ENCODE measurements around the gene ABCC9.

The ABCC9 gene

GRCh38 chr12:21776175-21776574 is 165.1 kb downstream of the ABCC9 start:
- Histone ChIP-seq H3K79me2 (ENCODE audit: control insufficient read depth, insufficient read depth, low read length, poor library complexity) (no peaks in the 10 kb centered on the region), H3K4ac (ENCODE audit: low read depth, low read length) (no peak overlapping the region), H3K23ac (ENCODE audit: low read length) (no peak overlapping the region), H3K9ac (ENCODE audit: low read length) (no peak overlapping the region), H4K12ac (ENCODE audit: low read depth, low read length) (no peak overlapping the region), H4K91ac (ENCODE audit: low read depth, low read length) (no peak overlapping the region), H2AFZ (ENCODE audit: insufficient read depth, low read length, poor library complexity) (no peak overlapping the region), H2BK120ac (ENCODE audit: insufficient read depth, low read length, poor library complexity) (no peak overlapping the region), H2BK5ac (ENCODE audit: low read depth, low read length, poor library complexity) (no peak overlapping the region), H3K27ac (ENCODE audit: low read depth, low read length) (no peak overlapping the region), H3K4me2 (ENCODE audit: low read length) (no peak overlapping the region), H3K9me3 (ENCODE audit: insufficient read depth, low read depth, low read length) (no peaks in the 10 kb centered on the region), H3K79me1 (ENCODE audit: low read length) (no peaks in the 10 kb centered on the region), H3K18ac (ENCODE audit: low read length) (no peak overlapping the region), H3K4me3 (ENCODE audit: low read depth, low read length) (no peak overlapping the region), H2AK5ac (ENCODE audit: low read length) (no peak overlapping the region), H3K4me1 (ENCODE audit: control insufficient read depth in 1 of 2, insufficient read depth in 2 of 2, low read length in 2 of 2) (no peaks in the 10 kb centered on the region), H3K27me3 (ENCODE audit: insufficient read depth, low read length) (no peaks in the 10 kb centered on the region), H3K14ac (ENCODE audit: low read length) (no peak overlapping the region), H4K8ac (ENCODE audit: low read depth, low read length) (no peak overlapping the region), H3K36me3 (ENCODE audit: control insufficient read depth in 1 of 2, insufficient read depth in 2 of 2, low read length in 2 of 2) (no peaks in the 10 kb centered on the region), H2BK12ac (ENCODE audit: low read length) (no peak overlapping the region)
- WGBS (ENCODE audit: extremely low coverage, insufficient coverage, insufficient read length), result no CpG with 5 or more reads among the region's 3 CpGs
- DNase-seq, result no peak

- no peak overlapping the region for H2AFZ ChIP-seq (ENCODE audit: insufficient read depth, low read length, poor library complexity)
- H3K4ac ChIP-seq (ENCODE audit: low read depth, low read length), result no peak overlapping the region
- H3K27me3 ChIP-seq (ENCODE audit: insufficient read depth, low read length), result no peaks in the 10 kb centered on the region
- peak overlapping the region; percentile 51 for H3K4me2 ChIP-seq (ENCODE audit: low read length)
- H3K4me1 ChIP-seq (ENCODE audit: control insufficient read depth in 1 of 2, insufficient read depth in 2 of 2, low read length in 2 of 2), result no peaks in the 10 kb centered on the region
- no peaks in the 10 kb centered on the region for H3K36me3 ChIP-seq (ENCODE audit: control insufficient read depth in 1 of 2, insufficient read depth in 2 of 2, low read length in 2 of 2)
- H3K9me3 ChIP-seq (ENCODE audit: insufficient read depth, low read depth, low read length), result no peaks in the 10 kb centered on the region
- no peak overlapping the region for H3K14ac ChIP-seq (ENCODE audit: low read length)
- no peak overlapping the region for H2AK5ac ChIP-seq (ENCODE audit: low read length)
- H3K27ac ChIP-seq (ENCODE audit: low read depth, low read length), result no peak overlapping the region
- H3K4me3 ChIP-seq (ENCODE audit: low read depth, low read length), result no peak overlapping the region
- H4K12ac ChIP-seq (ENCODE audit: low read depth, low read length), result no peak overlapping the region
- no peak overlapping the region for H2BK5ac ChIP-seq (ENCODE audit: low read depth, low read length, poor library complexity)
- no peak overlapping the region for H3K23ac ChIP-seq (ENCODE audit: low read length)
- no peaks in the 10 kb centered on the region for H3K79me1 ChIP-seq (ENCODE audit: low read length)
- no peak overlapping the region for H3K18ac ChIP-seq (ENCODE audit: low read length)
- no peak overlapping the region for H4K8ac ChIP-seq (ENCODE audit: low read depth, low read length)
- no peaks in the 10 kb centered on the region for H3K79me2 ChIP-seq (ENCODE audit: control insufficient read depth, insufficient read depth, low read length, poor library complexity)
- no peak overlapping the region for H2BK12ac ChIP-seq (ENCODE audit: low read length)
- no peak overlapping the region for H3K9ac ChIP-seq (ENCODE audit: low read length)
- H2BK120ac ChIP-seq (ENCODE audit: insufficient read depth, low read length, poor library complexity), result no peak overlapping the region
- WGBS (ENCODE audit: extremely low coverage, insufficient coverage, insufficient read length), result no CpG with 5 or more reads among the region's 14 CpGs
- no peak overlapping the region for H4K91ac ChIP-seq (ENCODE audit: low read depth, low read length)
- DNase-seq, result no peak
Observed at GRCh38 chr12:21775133-21775820, 165.9 kb downstream of the ABCC9 start.

GRCh38 chr12:21774358-21775132 is 166.7 kb downstream of the ABCC9 start, which contains the start of gene KCNJ8:
Gene KCNJ8 (minus strand): TSS chr12:21774706. CDS start chr12:21773616, 1,090 bp downstream.
- no peak within 1 kb of the TSS for H3K14ac ChIP-seq (ENCODE audit: low read length)
- H3K79me2 ChIP-seq (ENCODE audit: control insufficient read depth, insufficient read depth, low read length, poor library complexity), result no peaks in the 10 kb centered on the region
- no peak within 1 kb of the TSS for H3K18ac ChIP-seq (ENCODE audit: low read length)
- H3K4me2 ChIP-seq (ENCODE audit: low read length), result peak within 1 kb of the TSS; percentile 98
- H3K23ac ChIP-seq (ENCODE audit: low read length), result no peak within 1 kb of the TSS
- H2AK5ac ChIP-seq (ENCODE audit: low read length), result no peak within 1 kb of the TSS
- no peak within 1 kb of the TSS for H3K4ac ChIP-seq (ENCODE audit: low read depth, low read length)
- WGBS (ENCODE audit: extremely low coverage, insufficient coverage, insufficient read length), result no CpG with 5 or more reads among the region's 49 CpGs
- H3K9ac ChIP-seq (ENCODE audit: low read length), result no peak within 1 kb of the TSS
- no peak within 1 kb of the TSS for H4K8ac ChIP-seq (ENCODE audit: low read depth, low read length)
- H4K91ac ChIP-seq (ENCODE audit: low read depth, low read length), result no peak within 1 kb of the TSS
- no peak within 1 kb of the TSS for H3K27ac ChIP-seq (ENCODE audit: low read depth, low read length)
- no peak within 1 kb of the TSS for H2BK120ac ChIP-seq (ENCODE audit: insufficient read depth, low read length, poor library complexity)
- H3K4me1 ChIP-seq (ENCODE audit: control insufficient read depth in 1 of 2, insufficient read depth in 2 of 2, low read length in 2 of 2), result no peaks in the 10 kb centered on the region
- H2BK5ac ChIP-seq (ENCODE audit: low read depth, low read length, poor library complexity), result no peak within 1 kb of the TSS
- H3K27me3 ChIP-seq (ENCODE audit: insufficient read depth, low read length), result no peaks in the 10 kb centered on the region
- no peak within 1 kb of the TSS for H2AFZ ChIP-seq (ENCODE audit: insufficient read depth, low read length, poor library complexity)
- H2BK12ac ChIP-seq (ENCODE audit: low read length), result no peak within 1 kb of the TSS
- H3K4me3 ChIP-seq (ENCODE audit: low read depth, low read length), result peak within 1 kb of the TSS; percentile 66
- no peaks in the 10 kb centered on the region for H3K36me3 ChIP-seq (ENCODE audit: control insufficient read depth in 1 of 2, insufficient read depth in 2 of 2, low read length in 2 of 2)
- H3K79me1 ChIP-seq (ENCODE audit: low read length), result no peaks in the 10 kb centered on the region
- no peak within 1 kb of the TSS for H4K12ac ChIP-seq (ENCODE audit: low read depth, low read length)
- no peak for DNase-seq
- H3K9me3 ChIP-seq (ENCODE audit: insufficient read depth, low read depth, low read length), result no peaks in the 10 kb centered on the region

- no peaks in the 10 kb centered on the region for H3K79me1 ChIP-seq (ENCODE audit: low read length)
- WGBS (ENCODE audit: extremely low coverage, insufficient coverage, insufficient read length), result 100% methylated on average over 1 of the region's 10 CpGs
Observed at GRCh38 chr12:21773806-21774205, 167.4 kb downstream of the ABCC9 start.

More at GRCh38 chr12:21773806-21774205, 167.4 kb downstream of the ABCC9 start:
- Histone ChIP-seq H4K91ac (ENCODE audit: low read depth, low read length) (no peak overlapping the region), H3K79me2 (ENCODE audit: control insufficient read depth, insufficient read depth, low read length, poor library complexity) (no peaks in the 10 kb centered on the region), H3K4me2 (ENCODE audit: low read length) (no peak overlapping the region), H2BK5ac (ENCODE audit: low read depth, low read length, poor library complexity) (no peak overlapping the region), H3K27me3 (ENCODE audit: insufficient read depth, low read length) (no peaks in the 10 kb centered on the region), H4K12ac (ENCODE audit: low read depth, low read length) (no peak overlapping the region), H3K9ac (ENCODE audit: low read length) (no peak overlapping the region), H3K14ac (ENCODE audit: low read length) (no peak overlapping the region), H2AFZ (ENCODE audit: insufficient read depth, low read length, poor library complexity) (no peak overlapping the region), H3K23ac (ENCODE audit: low read length) (no peak overlapping the region), H3K4ac (ENCODE audit: low read depth, low read length) (no peak overlapping the region), H3K4me1 (ENCODE audit: control insufficient read depth in 1 of 2, insufficient read depth in 2 of 2, low read length in 2 of 2) (no peaks in the 10 kb centered on the region), H2BK120ac (ENCODE audit: insufficient read depth, low read length, poor library complexity) (no peak overlapping the region), H3K18ac (ENCODE audit: low read length) (no peak overlapping the region), H3K36me3 (ENCODE audit: control insufficient read depth in 1 of 2, insufficient read depth in 2 of 2, low read length in 2 of 2) (no peaks in the 10 kb centered on the region), H3K9me3 (ENCODE audit: insufficient read depth, low read depth, low read length) (no peaks in the 10 kb centered on the region), H4K8ac (ENCODE audit: low read depth, low read length) (no peak overlapping the region), H2AK5ac (ENCODE audit: low read length) (no peak overlapping the region), H2BK12ac (ENCODE audit: low read length) (no peak overlapping the region), H3K4me3 (ENCODE audit: low read depth, low read length) (no peak overlapping the region), H3K27ac (ENCODE audit: low read depth, low read length) (no peak overlapping the region)
- no peak for DNase-seq
